Measurements from ENCODE around the gene HOXA6.

DNA sequence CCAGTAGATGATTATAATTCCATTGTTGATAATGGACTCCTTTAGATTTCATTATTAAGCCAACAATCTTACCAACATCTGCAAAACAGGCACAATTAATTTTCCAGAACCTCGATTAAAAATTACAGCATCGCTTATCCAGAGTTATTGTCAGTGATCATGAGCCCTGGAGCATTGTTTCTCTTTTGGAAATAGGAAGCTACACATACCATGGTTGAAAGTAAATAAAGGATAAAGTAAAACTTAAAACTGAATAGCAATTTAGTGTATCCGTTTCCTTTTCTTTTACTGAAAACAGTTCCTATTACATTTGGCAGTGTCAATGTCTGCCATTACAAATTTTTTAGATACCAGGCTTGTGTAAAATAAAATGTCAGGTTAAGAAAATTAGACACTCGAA, 35.2 kb downstream of the HOXA6 start:
- TF ChIP-seq POLR2A (IDR thresholded peaks at IDR 0.05) = no peak
- TF ChIP-seq CTCF (IDR thresholded peaks at IDR 0.05) = no peak
